Fibroblast of lung (primary cell): ENCODE data around the gene NR2E1. TPM values are rescaled to one million over a fixed set of nuclear protein-coding genes. Genes with fewer than 3 reads are reported as not detected.

Experiments
- DNase-seq, 2 donors: peaks; one replicate each; pipeline versions ENCODE4 v3.0.0 to v3.0.0-alpha.2; 2010; ENCODE audit warnings: low read depth in 2 of 2
- H2AFZ ChIP-seq: 2 replicates; pipeline ENCODE4 v1.5.1; 2012; ENCODE audit warnings: low read length, control low read depth, inconsistent platforms
- H3K27ac ChIP-seq: 2 replicates; pipeline ENCODE4 v1.5.1; 2011; ENCODE audit warnings: low read length, control low read depth; ENCODE audit not compliant: insufficient read depth
- H3K27me3 ChIP-seq: 2 replicates; pipeline ENCODE4 v1.5.1; 2011; ENCODE audit warnings: mild to moderate bottlenecking, low read length; ENCODE audit not compliant: control insufficient read depth, insufficient read depth
- H3K36me3 ChIP-seq: 2 replicates; pipeline ENCODE4 v1.5.1; 2011; ENCODE audit warnings: low read length; ENCODE audit not compliant: control insufficient read depth, insufficient read depth
- H3K4me1 ChIP-seq: 2 replicates; pipeline ENCODE4 v1.5.1; 2011; ENCODE audit warnings: low read length; ENCODE audit not compliant: control insufficient read depth, insufficient read depth; ENCODE audit errors: extremely low read depth
- H3K4me2 ChIP-seq: 2 replicates; pipeline ENCODE4 v1.5.1; 2011; ENCODE audit warnings: low read length, control low read depth; ENCODE audit not compliant: insufficient read depth; ENCODE audit errors: extremely low read depth
- H3K4me3 ChIP-seq, 4 experiments: fragments of 200-600 bp in 1 of 4; sonication (generic) in 1 of 4; replicated peaks in 1 of 4; 2 replicates each; pipeline ENCODE4 v1.5.1; 2011 to 2016; ENCODE audit warnings: low read length in 4 of 4, low read depth in 3 of 4, mild to moderate bottlenecking in 3 of 4, control low read depth in 2 of 4, inconsistent platforms in 1 of 4, mixed read lengths in 1 of 4; ENCODE audit not compliant: insufficient read depth in 1 of 4; ENCODE audit errors: control extremely low read depth in 1 of 4
- H3K79me2 ChIP-seq: 2 replicates; pipeline ENCODE4 v1.5.1; 2012; ENCODE audit warnings: mild to moderate bottlenecking, low read length, inconsistent platforms; ENCODE audit not compliant: control insufficient read depth, insufficient read depth
- H3K9ac ChIP-seq: 2 replicates; pipeline ENCODE4 v1.5.1; 2011; ENCODE audit warnings: mild to moderate bottlenecking, low read length, control low read depth; ENCODE audit not compliant: insufficient read depth
- H3K9me3 ChIP-seq: 2 replicates; pipeline ENCODE4 v1.5.1; 2012; ENCODE audit warnings: low read depth, low read length; ENCODE audit not compliant: control insufficient read depth, insufficient read depth
- H4K20me1 ChIP-seq: 2 replicates; pipeline ENCODE4 v1.5.1; 2011; ENCODE audit warnings: low read length; ENCODE audit not compliant: control insufficient read depth, insufficient read depth; ENCODE audit errors: extremely low read depth
- EZH2 ChIP-seq: IDR thresholded peaks from 2 replicates; pipeline ENCODE4 v1.5.1; 2012; ENCODE audit warnings: low read length, control low read depth, mild to moderate bottlenecking; ENCODE audit errors: missing control alignments
- polyA plus RNA-seq, 2 donors: library from polyadenylated mRNA; depleted of rRNA in 1 of 2; stranded (reverse) in 1 of 2; unstranded in 1 of 2; fragments of >200 nt; gene quantifications; 2 replicates each; pipeline ENCODE4 v1.2.1, GENCODE V29; 2011 to 2012; ENCODE audit warnings: missing spikeins in 1 of 2
- total RNA-seq: library from RNA; depleted of rRNA; stranded (reverse); fragments of >200 nt; gene quantifications from 2 replicates; pipeline ENCODE4 v1.2.1, GENCODE V29; 2014
- TF ChIP-seq, protein P1 (sequence below), 2 donors: IDR thresholded peaks in 1 of 2; conservative IDR thresholded peaks in 1 of 2; 1 replicate in 1 of 2; 2 replicates in 1 of 2; pipeline ENCODE4 v1.5.1; 2011 to 2012; ENCODE audit warnings: low read length in 2 of 2, control low read depth in 1 of 2, inconsistent platforms in 1 of 2, low read depth in 1 of 2, mild to moderate bottlenecking in 1 of 2

Gene NR2E1
- total and polyA plus RNA-seq, 2 donors (not counting 1 experiment from before 2014, with no cell fraction given), result not detected

DNA sequence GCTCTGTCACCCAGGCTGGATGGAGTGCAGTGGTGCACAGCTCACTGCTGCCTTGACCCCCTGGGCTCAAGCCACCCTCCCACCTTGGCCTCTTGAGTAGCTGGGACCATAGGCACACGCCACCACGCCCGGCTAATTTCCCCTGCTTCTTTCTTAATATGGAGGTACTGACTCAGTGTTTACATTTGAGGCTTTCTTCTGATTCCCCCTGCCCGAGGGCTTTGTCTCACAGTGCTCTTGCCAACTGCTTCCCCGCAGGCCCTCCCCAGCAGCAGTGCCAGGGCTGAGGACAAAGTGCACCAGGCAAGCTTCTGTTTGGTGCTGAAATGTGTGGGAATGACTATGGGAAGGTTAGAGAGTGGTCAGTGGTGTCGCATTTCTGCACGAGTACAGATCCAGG lies 34.8 kb downstream of the NR2E1 start:
- TF ChIP-seq, protein P1, sequence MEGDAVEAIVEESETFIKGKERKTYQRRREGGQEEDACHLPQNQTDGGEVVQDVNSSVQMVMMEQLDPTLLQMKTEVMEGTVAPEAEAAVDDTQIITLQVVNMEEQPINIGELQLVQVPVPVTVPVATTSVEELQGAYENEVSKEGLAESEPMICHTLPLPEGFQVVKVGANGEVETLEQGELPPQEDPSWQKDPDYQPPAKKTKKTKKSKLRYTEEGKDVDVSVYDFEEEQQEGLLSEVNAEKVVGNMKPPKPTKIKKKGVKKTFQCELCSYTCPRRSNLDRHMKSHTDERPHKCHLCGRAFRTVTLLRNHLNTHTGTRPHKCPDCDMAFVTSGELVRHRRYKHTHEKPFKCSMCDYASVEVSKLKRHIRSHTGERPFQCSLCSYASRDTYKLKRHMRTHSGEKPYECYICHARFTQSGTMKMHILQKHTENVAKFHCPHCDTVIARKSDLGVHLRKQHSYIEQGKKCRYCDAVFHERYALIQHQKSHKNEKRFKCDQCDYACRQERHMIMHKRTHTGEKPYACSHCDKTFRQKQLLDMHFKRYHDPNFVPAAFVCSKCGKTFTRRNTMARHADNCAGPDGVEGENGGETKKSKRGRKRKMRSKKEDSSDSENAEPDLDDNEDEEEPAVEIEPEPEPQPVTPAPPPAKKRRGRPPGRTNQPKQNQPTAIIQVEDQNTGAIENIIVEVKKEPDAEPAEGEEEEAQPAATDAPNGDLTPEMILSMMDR (conservative IDR thresholded peaks at IDR 0.05 in 1 of 2, IDR thresholded peaks at IDR 0.05 in 1 of 2; ENCODE audit: low read depth in 1 of 2, low read length in 2 of 2), result no peak
- TF ChIP-seq EZH2, result no peak
- DNase-seq, result peak; percentile 69 to 72
- H3K36me3 ChIP-seq, result no peaks in the 10 kb centered on the region

GRCh38 chr6:108203189-108204112 lies 37.6 kb downstream of the NR2E1 start:
- no peak overlapping the region for H3K4me3 ChIP-seq
- H3K4me2 ChIP-seq, result no peak overlapping the region
- no peaks in the 10 kb centered on the region for H3K27me3 ChIP-seq
- H3K9ac ChIP-seq, result no peak overlapping the region
- H3K9me3 ChIP-seq, result no peaks in the 10 kb centered on the region
- H4K20me1 ChIP-seq, result no peaks in the 10 kb centered on the region
- DNase-seq, result no peak
- no peak overlapping the region for H3K27ac ChIP-seq
- H2AFZ ChIP-seq, result no peak overlapping the region
- H3K4me1 ChIP-seq, result no peaks in the 10 kb centered on the region
- no peaks in the 10 kb centered on the region for H3K36me3 ChIP-seq
- TF ChIP-seq, protein P1 (conservative IDR thresholded peaks at IDR 0.05 in 1 of 2, IDR thresholded peaks at IDR 0.05 in 1 of 2; ENCODE audit: low read depth in 1 of 2, low read length in 2 of 2), result no peak
- TF ChIP-seq EZH2, result no peak
- no peaks in the 10 kb centered on the region for H3K79me2 ChIP-seq

More for the DNA sequence above, 34.8 kb downstream of the NR2E1 start:
- Histone ChIP-seq H2AFZ (no peak overlapping the region), H3K27me3 (no peaks in the 10 kb centered on the region), H3K4me2 (no peak overlapping the region), H4K20me1 (no peaks in the 10 kb centered on the region), H3K9me3 (no peaks in the 10 kb centered on the region), H3K4me3 (no peak overlapping the region), H3K27ac (no peak overlapping the region), H3K4me1 (no peaks in the 10 kb centered on the region), H3K9ac (no peak overlapping the region), H3K79me2 (no peaks in the 10 kb centered on the region)

GRCh38 chr6:108207013-108207412 lies 41.2 kb downstream of the NR2E1 start:
- TF ChIP-seq, protein P1 (conservative IDR thresholded peaks at IDR 0.05 in 1 of 2, IDR thresholded peaks at IDR 0.05 in 1 of 2; ENCODE audit: low read depth in 1 of 2, low read length in 2 of 2), result no peak
- TF ChIP-seq EZH2, result no peak
- Histone ChIP-seq H3K4me3 (no peak overlapping the region), H4K20me1 (no peaks in the 10 kb centered on the region), H3K4me1 (no peaks in the 10 kb centered on the region), H3K27me3 (no peaks in the 10 kb centered on the region), H3K79me2 (no peaks in the 10 kb centered on the region), H3K27ac (no peak overlapping the region), H3K36me3 (no peaks in the 10 kb centered on the region), H2AFZ (no peak overlapping the region), H3K9me3 (no peaks in the 10 kb centered on the region), H3K9ac (no peak overlapping the region), H3K4me2 (no peak overlapping the region)
- no peak for DNase-seq
